HepG2 (cell line): Measurements from ENCODE around the gene SCARB2. TPM values are rescaled to one million over a fixed set of nuclear protein-coding genes. Genes with fewer than 3 reads are reported as not detected.

Source experiments
- ARID5B ChIP-seq: IDR thresholded peaks from 2 replicates; pipeline ENCODE4 v1.4.0; 2020; ENCODE audit warnings: mild to moderate bottlenecking, missing genetic modification reagents
- FOXP1 ChIP-seq, 2 experiments: fragments of 450-650 bp in 1 of 2; IDR thresholded peaks; 2 replicates each; pipeline ENCODE4 v1.6.1; 2017 to 2018; ENCODE audit warnings: antibody characterized with exemption in 1 of 2
- FUBP1 ChIP-seq: sonication (generic); formaldehyde crosslinking; IDR thresholded peaks from 2 replicates; pipeline ENCODE4 v1.5.1; 2020; ENCODE audit warnings: missing genetic modification reagents, mild to moderate bottlenecking, borderline replicate concordance
- GABPA ChIP-seq, 2 experiments: IDR thresholded peaks; 2 replicates each; pipeline ENCODE4 v1.6.1; 2011 to 2016; ENCODE audit warnings: low read depth in 2 of 2, low read length in 1 of 2, missing biosample characterization in 1 of 2, missing genetic modification characterization in 1 of 2
- GFI1 ChIP-seq: sonication (generic); formaldehyde crosslinking; IDR thresholded peaks from 2 replicates; pipeline ENCODE4 v1.5.0; 2020; ENCODE audit warnings: missing genetic modification reagents, mild to moderate bottlenecking, borderline replicate concordance
- HMGXB3 ChIP-seq: sonication (generic); formaldehyde crosslinking; IDR thresholded peaks from 2 replicates; pipeline ENCODE4 v1.4.0; 2020; ENCODE audit warnings: missing genetic modification reagents, borderline replicate concordance
- HOMEZ ChIP-seq: IDR thresholded peaks from 2 replicates; pipeline ENCODE4 v1.6.1; 2016; ENCODE audit warnings: low read depth
- JUN ChIP-seq: sonication (generic); formaldehyde crosslinking; IDR thresholded peaks from 2 replicates; pipeline ENCODE4 v1.4.0; 2020; ENCODE audit warnings: mild to moderate bottlenecking, missing genetic modification reagents
- SNAI1 ChIP-seq: sonication (generic); formaldehyde crosslinking; IDR thresholded peaks from 2 replicates; pipeline ENCODE4 v1.5.0; 2020; ENCODE audit warnings: mild to moderate bottlenecking, missing genetic modification reagents, borderline replicate concordance
- ZBTB42 ChIP-seq: sonication (generic); formaldehyde crosslinking; IDR thresholded peaks from 2 replicates; pipeline ENCODE4 v1.5.0; 2020; ENCODE audit warnings: mild to moderate bottlenecking, missing genetic modification reagents
- ZBTB8A ChIP-seq: sonication (generic); formaldehyde crosslinking; IDR thresholded peaks from 2 replicates; pipeline ENCODE4 v1.4.0; 2020; ENCODE audit warnings: mild to moderate bottlenecking, low read depth, missing genetic modification reagents, borderline replicate concordance
- ZNF20 ChIP-seq: sonication (generic); formaldehyde crosslinking; IDR thresholded peaks from 2 replicates; pipeline ENCODE4 v1.4.0; 2020; ENCODE audit warnings: mild to moderate bottlenecking, moderate library complexity, missing genetic modification reagents
- ZNF331 ChIP-seq: sonication (generic); formaldehyde crosslinking; IDR thresholded peaks from 2 replicates; pipeline ENCODE4 v1.4.0; 2020; ENCODE audit warnings: missing genetic modification reagents
- ZNF710 ChIP-seq: sonication (generic); formaldehyde crosslinking; IDR thresholded peaks from 2 replicates; pipeline ENCODE4 v1.5.0; 2020; ENCODE audit warnings: mild to moderate bottlenecking, missing genetic modification reagents, borderline replicate concordance
- polyA plus RNA-seq, 8 experiments: library from polyadenylated mRNA; depleted of rRNA in 3 of 8; stranded (reverse) in 7 of 8; unstranded in 1 of 8; fragments of >200 nt; fragmentation: Illumina TruSeq in 4 of 8; extraction: Trizol in 4 of 8; gene quantifications; 2 replicates each; pipeline versions ENCODE4 v1.2.1 to v1.2.3, GENCODE V29; 2011 to 2016; ENCODE audit warnings: low read depth in 4 of 8, missing spikeins in 1 of 8, mixed read lengths in 1 of 8; ENCODE audit not compliant: insufficient read depth in 1 of 8
- total RNA-seq, 5 experiments: library from RNA; depleted of rRNA; stranded (reverse); fragments of >200 nt; fragmentation: Illumina TruSeq; extraction: Trizol; gene quantifications; 2 replicates each; pipeline ENCODE4 v1.2.3, GENCODE V29; 2016; ENCODE audit warnings: low read depth in 1 of 5

The SCARB2 gene
- total and polyA plus RNA-seq, 2 of the 13 experiments (the other 11 are each of a cell fraction or from before 2014, with no cell fraction given) = 40.6 to 43.4 TPM

GRCh38 chr4:76260571-76260970 lies 46.9 kb upstream of the SCARB2 start (continued):
- TF ChIP-seq ZNF710 (CRISPR knock-in tag) (0 out of 2 replicates have a peak, but pooled peaks have one; percentile 42), SNAI1 (CRISPR knock-in tag) (no peak), JUN (CRISPR knock-in tag) (no peak), GFI1 (CRISPR knock-in tag) (peak; percentile 33; the same call in 1 of the 2 replicates), ZNF331 (CRISPR knock-in tag) (no peak), ZNF20 (CRISPR knock-in tag) (no peak), HMGXB3 (CRISPR knock-in tag) (no peak), ARID5B (CRISPR knock-in tag) (peak; percentile 40; the same call in 1 of the 2 replicates), FOXP1 (IDR thresholded peaks at IDR 0.05) (no peak), FOXP1 (CRISPR knock-in tag; IDR thresholded peaks at IDR 0.05) (peak; percentile 72), ZBTB42 (no peak), HOMEZ (CRISPR knock-in tag) (0 out of 2 replicates have a peak, but pooled peaks have one; percentile 26), FUBP1 (CRISPR knock-in tag) (no peak), GABPA (IDR thresholded peaks at IDR 0.05; ENCODE audit: low read depth, low read length) (no peak), GABPA (CRISPR knock-in tag; IDR thresholded peaks at IDR 0.05; ENCODE audit: low read depth) (no peak), ZBTB8A (CRISPR knock-in tag) (no peak)
